HepG2 (cell line): ENCODE results near the gene ARHGEF10L. TPM values are rescaled to one million over a fixed set of nuclear protein-coding genes. Genes with fewer than 3 reads are reported as not detected.

Source experiments
- ARNT2 ChIP-seq: sonication (generic); formaldehyde crosslinking; IDR thresholded peaks from 2 replicates; pipeline ENCODE4 v1.8.0; 2022; ENCODE audit warnings: mild to moderate bottlenecking, low read depth, missing genetic modification reagents, moderate library complexity
- ATF1 ChIP-seq: IDR thresholded peaks from 2 replicates; pipeline ENCODE4 v1.6.1; 2016; ENCODE audit warnings: mild to moderate bottlenecking, control low read depth
- ERF ChIP-seq: IDR thresholded peaks from 2 replicates; pipeline ENCODE4 v1.6.1; 2018; ENCODE audit warnings: missing biosample characterization, missing genetic modification reagents
- HCFC1 ChIP-seq: fragments of 150-350 bp; IDR thresholded peaks from 2 replicates; pipeline ENCODE4 v1.6.1; 2014; ENCODE audit warnings: low read depth, low read length
- JUND ChIP-seq: sonication (generic); formaldehyde crosslinking; IDR thresholded peaks from 2 replicates; pipeline ENCODE4 v1.8.0; 2022; ENCODE audit warnings: mild to moderate bottlenecking, missing genetic modification reagents
- MYNN ChIP-seq: sonication (generic); formaldehyde crosslinking; IDR thresholded peaks from 2 replicates; pipeline ENCODE4 v1.4.0; 2020; ENCODE audit warnings: mild to moderate bottlenecking, low read depth, missing genetic modification reagents
- PPARG ChIP-seq: conservative IDR thresholded peaks from 2 replicates; pipeline ENCODE4 v1.6.1; 2016; ENCODE audit warnings: missing biosample characterization, missing genetic modification reagents
- RBM22 ChIP-seq: fragments of 200-400 bp; formaldehyde crosslinking; optimal IDR thresholded peaks from 2 replicates; pipeline ENCODE3; 2017; ENCODE audit warnings: mild to moderate bottlenecking, low read length, moderate library complexity
- RFXANK ChIP-seq: IDR thresholded peaks from 2 replicates; pipeline ENCODE4 v1.6.1; 2016
- SOX6 ChIP-seq, 2 experiments: fragments of 450-650 bp in 1 of 2; sonication (generic) in 1 of 2; formaldehyde crosslinking in 1 of 2; IDR thresholded peaks; 2 replicates each; pipeline versions ENCODE4 v1.4.0 to v1.6.1; 2017 to 2020; ENCODE audit warnings: antibody characterized with exemption in 1 of 2, mild to moderate bottlenecking in 1 of 2, missing genetic modification reagents in 1 of 2
- ZNF274 ChIP-seq: sonication (generic); formaldehyde crosslinking; IDR thresholded peaks from 2 replicates; pipeline ENCODE4 v1.5.1; 2020; ENCODE audit warnings: mild to moderate bottlenecking, missing genetic modification reagents
- ZNF570 ChIP-seq: sonication (generic); formaldehyde crosslinking; IDR thresholded peaks from 2 replicates; pipeline ENCODE4 v1.4.0; 2020; ENCODE audit warnings: mild to moderate bottlenecking, missing genetic modification reagents, borderline replicate concordance
- polyA plus RNA-seq, 8 experiments: library from polyadenylated mRNA; depleted of rRNA in 3 of 8; stranded (reverse) in 7 of 8; unstranded in 1 of 8; fragments of >200 nt; fragmentation: Illumina TruSeq in 4 of 8; extraction: Trizol in 4 of 8; gene quantifications; 2 replicates each; pipeline versions ENCODE4 v1.2.1 to v1.2.3, GENCODE V29; 2011 to 2016; ENCODE audit warnings: low read depth in 4 of 8, missing spikeins in 1 of 8, mixed read lengths in 1 of 8; ENCODE audit not compliant: insufficient read depth in 1 of 8
- total RNA-seq, 5 experiments: library from RNA; depleted of rRNA; stranded (reverse); fragments of >200 nt; fragmentation: Illumina TruSeq; extraction: Trizol; gene quantifications; 2 replicates each; pipeline ENCODE4 v1.2.3, GENCODE V29; 2016; ENCODE audit warnings: low read depth in 1 of 5
- TF ChIP-seq, protein P1 (sequence below): sonication (generic); formaldehyde crosslinking; IDR thresholded peaks from 2 replicates; pipeline ENCODE4 v1.4.0; 2020; ENCODE audit warnings: missing genetic modification reagents
- TF ChIP-seq, protein P2 (sequence below): sonication (generic); formaldehyde crosslinking; IDR thresholded peaks from 2 replicates; pipeline ENCODE4 v1.8.0; 2022; ENCODE audit warnings: missing genetic modification reagents, mild to moderate bottlenecking, borderline replicate concordance
- TF ChIP-seq, protein P3 (sequence below): sonication (generic); formaldehyde crosslinking; IDR thresholded peaks from 2 replicates; pipeline ENCODE4 v1.4.0; 2020; ENCODE audit warnings: missing genetic modification reagents, borderline replicate concordance
- TF ChIP-seq, protein P4 (sequence below), 2 experiments: IDR thresholded peaks; 2 replicates each; pipeline ENCODE4 v1.6.1; 2011 to 2012; ENCODE audit warnings: low read length in 2 of 2, borderline replicate concordance in 1 of 2, low read depth in 1 of 2, mild to moderate bottlenecking in 1 of 2, moderate library complexity in 1 of 2
- TF ChIP-seq, protein P5 (sequence below): conservative IDR thresholded peaks from 2 replicates; pipeline ENCODE4 v1.6.1; 2018; ENCODE audit warnings: missing genetic modification reagents

Gene ARHGEF10L
- total and polyA plus RNA-seq, 2 of the 13 experiments (the other 11 are each of a cell fraction or from before 2014, with no cell fraction given), result 46.5 to 78.3 TPM

DNA sequence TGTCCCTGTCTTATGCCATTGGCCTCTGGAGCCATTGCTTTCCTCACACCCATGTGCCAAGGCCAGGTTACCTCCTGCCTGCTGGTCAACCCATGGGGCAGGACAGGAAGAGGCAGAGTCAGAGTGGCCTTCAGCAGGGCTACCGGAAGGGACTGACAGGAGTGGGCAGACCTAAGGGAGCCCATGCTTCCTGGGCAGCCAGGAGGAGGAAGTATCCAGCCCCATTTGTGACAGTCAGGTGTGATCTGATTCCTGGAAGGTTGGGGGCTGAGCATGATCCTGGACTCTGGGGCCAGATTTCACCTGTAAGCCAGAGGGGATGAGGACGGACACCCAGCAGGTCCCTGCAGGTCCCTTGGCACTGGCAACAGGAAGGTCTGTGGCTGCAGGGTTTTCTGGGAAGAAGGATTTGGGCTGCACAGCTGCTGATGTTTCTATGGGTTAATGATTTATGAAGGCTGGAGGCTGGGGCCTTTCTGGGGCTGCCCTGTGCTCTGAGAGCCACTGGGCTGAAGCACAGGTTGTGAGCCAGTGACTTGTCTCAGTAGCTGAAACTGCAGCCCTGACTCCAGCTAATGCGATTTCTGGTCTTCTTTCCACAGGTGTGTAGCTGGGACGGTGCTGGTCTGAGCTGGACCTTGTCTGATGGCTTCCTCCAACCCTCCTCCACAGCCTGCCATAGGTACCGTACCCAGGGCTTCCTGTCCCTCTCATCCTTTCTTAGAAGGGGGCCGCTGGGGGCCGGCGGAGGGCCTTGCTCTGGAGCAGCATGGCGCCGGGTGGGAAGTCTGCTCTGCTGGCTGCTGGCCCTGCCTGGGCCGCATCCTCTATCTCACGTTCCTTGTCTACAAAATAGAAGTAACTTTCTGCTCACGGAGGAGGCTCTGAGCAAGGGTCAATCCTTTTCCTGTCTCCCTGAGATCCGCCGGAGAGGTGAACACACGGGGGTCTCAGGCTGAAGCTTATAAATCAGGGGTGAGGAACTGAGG, 40.7 kb downstream of the ARHGEF10L start (continued):
- TF ChIP-seq, protein P1, sequence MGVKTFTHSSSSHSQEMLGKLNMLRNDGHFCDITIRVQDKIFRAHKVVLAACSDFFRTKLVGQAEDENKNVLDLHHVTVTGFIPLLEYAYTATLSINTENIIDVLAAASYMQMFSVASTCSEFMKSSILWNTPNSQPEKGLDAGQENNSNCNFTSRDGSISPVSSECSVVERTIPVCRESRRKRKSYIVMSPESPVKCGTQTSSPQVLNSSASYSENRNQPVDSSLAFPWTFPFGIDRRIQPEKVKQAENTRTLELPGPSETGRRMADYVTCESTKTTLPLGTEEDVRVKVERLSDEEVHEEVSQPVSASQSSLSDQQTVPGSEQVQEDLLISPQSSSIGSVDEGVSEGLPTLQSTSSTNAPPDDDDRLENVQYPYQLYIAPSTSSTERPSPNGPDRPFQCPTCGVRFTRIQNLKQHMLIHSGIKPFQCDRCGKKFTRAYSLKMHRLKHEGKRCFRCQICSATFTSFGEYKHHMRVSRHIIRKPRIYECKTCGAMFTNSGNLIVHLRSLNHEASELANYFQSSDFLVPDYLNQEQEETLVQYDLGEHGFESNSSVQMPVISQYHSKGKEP (CRISPR knock-in tag), result no peak
- TF ChIP-seq JUND (CRISPR knock-in tag), result no peak; the same call in 1 of the 2 replicates
- TF ChIP-seq, protein P2, sequence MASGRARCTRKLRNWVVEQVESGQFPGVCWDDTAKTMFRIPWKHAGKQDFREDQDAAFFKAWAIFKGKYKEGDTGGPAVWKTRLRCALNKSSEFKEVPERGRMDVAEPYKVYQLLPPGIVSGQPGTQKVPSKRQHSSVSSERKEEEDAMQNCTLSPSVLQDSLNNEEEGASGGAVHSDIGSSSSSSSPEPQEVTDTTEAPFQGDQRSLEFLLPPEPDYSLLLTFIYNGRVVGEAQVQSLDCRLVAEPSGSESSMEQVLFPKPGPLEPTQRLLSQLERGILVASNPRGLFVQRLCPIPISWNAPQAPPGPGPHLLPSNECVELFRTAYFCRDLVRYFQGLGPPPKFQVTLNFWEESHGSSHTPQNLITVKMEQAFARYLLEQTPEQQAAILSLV (CRISPR knock-in tag), result no peak
- TF ChIP-seq, protein P3, sequence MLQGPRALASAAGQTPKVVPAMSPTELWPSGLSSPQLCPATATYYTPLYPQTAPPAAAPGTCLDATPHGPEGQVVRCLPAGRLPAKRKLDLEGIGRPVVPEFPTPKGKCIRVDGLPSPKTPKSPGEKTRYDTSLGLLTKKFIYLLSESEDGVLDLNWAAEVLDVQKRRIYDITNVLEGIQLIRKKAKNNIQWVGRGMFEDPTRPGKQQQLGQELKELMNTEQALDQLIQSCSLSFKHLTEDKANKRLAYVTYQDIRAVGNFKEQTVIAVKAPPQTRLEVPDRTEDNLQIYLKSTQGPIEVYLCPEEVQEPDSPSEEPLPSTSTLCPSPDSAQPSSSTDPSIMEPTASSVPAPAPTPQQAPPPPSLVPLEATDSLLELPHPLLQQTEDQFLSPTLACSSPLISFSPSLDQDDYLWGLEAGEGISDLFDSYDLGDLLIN (CRISPR knock-in tag), result peak; percentile 38; the same call in 1 of the 2 replicates
- TF ChIP-seq ZNF274 (CRISPR knock-in tag), result 0 out of 2 replicates have a peak, but pooled peaks have one; percentile 11
- TF ChIP-seq ATF1 (CRISPR knock-in tag), result no peak
- TF ChIP-seq RFXANK (CRISPR knock-in tag), result no peak
- TF ChIP-seq HCFC1, result no peak
- no peak for TF ChIP-seq ARNT2 (CRISPR knock-in tag)
- peak; percentile 90 for TF ChIP-seq ERF
- no peak for TF ChIP-seq PPARG (CRISPR knock-in tag)
- no peak for TF ChIP-seq ZNF570 (CRISPR knock-in tag)
- TF ChIP-seq MYNN (CRISPR knock-in tag), result no peak
- TF ChIP-seq, protein P4, sequence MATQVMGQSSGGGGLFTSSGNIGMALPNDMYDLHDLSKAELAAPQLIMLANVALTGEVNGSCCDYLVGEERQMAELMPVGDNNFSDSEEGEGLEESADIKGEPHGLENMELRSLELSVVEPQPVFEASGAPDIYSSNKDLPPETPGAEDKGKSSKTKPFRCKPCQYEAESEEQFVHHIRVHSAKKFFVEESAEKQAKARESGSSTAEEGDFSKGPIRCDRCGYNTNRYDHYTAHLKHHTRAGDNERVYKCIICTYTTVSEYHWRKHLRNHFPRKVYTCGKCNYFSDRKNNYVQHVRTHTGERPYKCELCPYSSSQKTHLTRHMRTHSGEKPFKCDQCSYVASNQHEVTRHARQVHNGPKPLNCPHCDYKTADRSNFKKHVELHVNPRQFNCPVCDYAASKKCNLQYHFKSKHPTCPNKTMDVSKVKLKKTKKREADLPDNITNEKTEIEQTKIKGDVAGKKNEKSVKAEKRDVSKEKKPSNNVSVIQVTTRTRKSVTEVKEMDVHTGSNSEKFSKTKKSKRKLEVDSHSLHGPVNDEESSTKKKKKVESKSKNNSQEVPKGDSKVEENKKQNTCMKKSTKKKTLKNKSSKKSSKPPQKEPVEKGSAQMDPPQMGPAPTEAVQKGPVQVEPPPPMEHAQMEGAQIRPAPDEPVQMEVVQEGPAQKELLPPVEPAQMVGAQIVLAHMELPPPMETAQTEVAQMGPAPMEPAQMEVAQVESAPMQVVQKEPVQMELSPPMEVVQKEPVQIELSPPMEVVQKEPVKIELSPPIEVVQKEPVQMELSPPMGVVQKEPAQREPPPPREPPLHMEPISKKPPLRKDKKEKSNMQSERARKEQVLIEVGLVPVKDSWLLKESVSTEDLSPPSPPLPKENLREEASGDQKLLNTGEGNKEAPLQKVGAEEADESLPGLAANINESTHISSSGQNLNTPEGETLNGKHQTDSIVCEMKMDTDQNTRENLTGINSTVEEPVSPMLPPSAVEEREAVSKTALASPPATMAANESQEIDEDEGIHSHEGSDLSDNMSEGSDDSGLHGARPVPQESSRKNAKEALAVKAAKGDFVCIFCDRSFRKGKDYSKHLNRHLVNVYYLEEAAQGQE (IDR thresholded peaks at IDR 0.05; ENCODE audit: borderline replicate concordance in 1 of 2, low read depth in 1 of 2, low read length in 2 of 2), result peak in 1 of 2 experiments; percentile 49; a peak in 1 of 4 replicates
- TF ChIP-seq, protein P5, sequence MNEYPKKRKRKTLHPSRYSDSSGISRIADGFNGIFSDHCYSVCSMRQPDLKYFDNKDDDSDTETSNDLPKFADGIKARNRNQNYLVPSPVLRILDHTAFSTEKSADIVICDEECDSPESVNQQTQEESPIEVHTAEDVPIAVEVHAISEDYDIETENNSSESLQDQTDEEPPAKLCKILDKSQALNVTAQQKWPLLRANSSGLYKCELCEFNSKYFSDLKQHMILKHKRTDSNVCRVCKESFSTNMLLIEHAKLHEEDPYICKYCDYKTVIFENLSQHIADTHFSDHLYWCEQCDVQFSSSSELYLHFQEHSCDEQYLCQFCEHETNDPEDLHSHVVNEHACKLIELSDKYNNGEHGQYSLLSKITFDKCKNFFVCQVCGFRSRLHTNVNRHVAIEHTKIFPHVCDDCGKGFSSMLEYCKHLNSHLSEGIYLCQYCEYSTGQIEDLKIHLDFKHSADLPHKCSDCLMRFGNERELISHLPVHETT, result no peak
- TF ChIP-seq SOX6 (IDR thresholded peaks at IDR 0.05), result no peak
- peak; percentile 63; the same call in 1 of the 2 replicates for TF ChIP-seq SOX6 (CRISPR knock-in tag; IDR thresholded peaks at IDR 0.05)
- TF ChIP-seq RBM22, result no peak
